ENCODE data around the gene JUND.

- TF ChIP-seq POLR2A (IDR thresholded peaks at IDR 0.05; ENCODE audit: low read length) (no peak), GATA1 (IDR thresholded peaks at IDR 0.05; ENCODE audit: low read depth, low read length) (no peak)
Observed at GRCh38 chr19:18309525-18310064, 28.2 kb upstream of the JUND start.

Measured in erythroblast (primary cell).